Peyer's patch (tissue), 4 donors: ENCODE measurements around the gene PRR20G.

Experiments used
- POLR2A ChIP-seq, 2 donors: fragments of 450-650 bp; IDR thresholded peaks; one replicate each; pipeline ENCODE4 v1.5.1; 2017; ENCODE audit warnings: antibody characterized with exemption in 2 of 2, mild to moderate bottlenecking in 2 of 2, moderate library complexity in 2 of 2
- TF ChIP-seq, protein P1 (sequence below), 6 experiments: fragments of 450-650 bp in 4 of 6; fragments of 200-600 bp in 2 of 6; sonication (generic) in 1 of 6; IDR thresholded peaks; one replicate each; pipeline ENCODE4 v1.5.1; 2017 to 2019; ENCODE audit warnings: antibody characterized with exemption in 6 of 6, mild to moderate bottlenecking in 3 of 6, moderate library complexity in 1 of 6

DNA sequence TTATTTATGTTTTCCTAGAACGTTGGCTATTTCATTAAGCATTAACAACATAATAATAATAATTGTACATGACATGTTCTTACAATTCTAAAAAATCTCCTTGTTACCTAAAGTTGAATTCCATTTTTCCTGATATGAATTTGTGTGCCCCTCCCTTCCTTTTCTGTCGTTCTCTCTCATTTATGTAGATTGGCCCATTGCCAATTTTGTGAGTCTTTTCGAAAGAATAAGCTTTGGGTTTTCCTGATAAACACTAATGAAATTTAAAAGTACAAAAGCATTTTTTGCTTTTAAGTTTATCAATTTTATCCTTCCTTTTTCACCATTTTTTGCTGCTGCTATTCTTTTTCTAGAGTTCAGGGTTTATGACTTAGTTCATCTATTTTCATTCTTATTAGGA is 50.0 kb downstream of the PRR20G start:
- TF ChIP-seq POLR2A (IDR thresholded peaks at IDR 0.05): no peak
- TF ChIP-seq, protein P1, sequence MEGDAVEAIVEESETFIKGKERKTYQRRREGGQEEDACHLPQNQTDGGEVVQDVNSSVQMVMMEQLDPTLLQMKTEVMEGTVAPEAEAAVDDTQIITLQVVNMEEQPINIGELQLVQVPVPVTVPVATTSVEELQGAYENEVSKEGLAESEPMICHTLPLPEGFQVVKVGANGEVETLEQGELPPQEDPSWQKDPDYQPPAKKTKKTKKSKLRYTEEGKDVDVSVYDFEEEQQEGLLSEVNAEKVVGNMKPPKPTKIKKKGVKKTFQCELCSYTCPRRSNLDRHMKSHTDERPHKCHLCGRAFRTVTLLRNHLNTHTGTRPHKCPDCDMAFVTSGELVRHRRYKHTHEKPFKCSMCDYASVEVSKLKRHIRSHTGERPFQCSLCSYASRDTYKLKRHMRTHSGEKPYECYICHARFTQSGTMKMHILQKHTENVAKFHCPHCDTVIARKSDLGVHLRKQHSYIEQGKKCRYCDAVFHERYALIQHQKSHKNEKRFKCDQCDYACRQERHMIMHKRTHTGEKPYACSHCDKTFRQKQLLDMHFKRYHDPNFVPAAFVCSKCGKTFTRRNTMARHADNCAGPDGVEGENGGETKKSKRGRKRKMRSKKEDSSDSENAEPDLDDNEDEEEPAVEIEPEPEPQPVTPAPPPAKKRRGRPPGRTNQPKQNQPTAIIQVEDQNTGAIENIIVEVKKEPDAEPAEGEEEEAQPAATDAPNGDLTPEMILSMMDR (IDR thresholded peaks at IDR 0.05): no peak
